WTC11 (cell line): ENCODE data around the gene ADCY5. TPM values are rescaled to one million over a fixed set of nuclear protein-coding genes. Genes with fewer than 3 reads are reported as not detected.

Experiments
- ATAC-seq: fragments of 200-7000 bp; cut with Tn5 transposase; 2 replicates; pipeline ENCODE4 v1.10.0; 2021; ENCODE audit warnings: mild to moderate bottlenecking, moderate library complexity
- CTCF ChIA-PET: fragments of 300-600 bp; sonication (Branson Sonifier 250); formaldehyde crosslinking; loops from one replicate; lab custom pipeline; 2021; ENCODE audit warnings: antibody characterized with exemption; lab: Charles Lee
- POLR2A ChIA-PET: fragments of 350-600 bp; sonication (Branson Sonifier 250); formaldehyde crosslinking; loops from one replicate; lab custom pipeline; 2021; ENCODE audit warnings: antibody characterized with exemption; lab: Charles Lee
- DNase-seq: peaks from one replicate; pipeline ENCODE4 v3.0.0; 2021; ENCODE audit warnings: low spot score
- H3K27ac Mint-ChIP-seq: 2 replicates; pipeline ENCODE4 v1.8.0; 2021; ENCODE audit warnings: mixed read lengths
- H3K27me3 Mint-ChIP-seq: 2 replicates; pipeline ENCODE4 v1.8.0; 2021; ENCODE audit warnings: low read depth, mild to moderate bottlenecking, moderate library complexity, mixed read lengths
- H3K36me3 Mint-ChIP-seq: 2 replicates; pipeline ENCODE4 v1.8.0; 2021; ENCODE audit warnings: mixed read lengths
- H3K4me1 Mint-ChIP-seq: 2 replicates; pipeline ENCODE4 v1.8.0; 2022; ENCODE audit warnings: mixed read lengths
- H3K4me3 Mint-ChIP-seq: 2 replicates; pipeline ENCODE4 v1.8.0; 2021; ENCODE audit warnings: mild to moderate bottlenecking, moderate library complexity, mixed read lengths
- H3K9me3 Mint-ChIP-seq: 2 replicates; pipeline ENCODE4 v1.8.0; 2021; ENCODE audit warnings: mixed read lengths
- ATF1 ChIP-seq: sonication (generic); formaldehyde crosslinking; IDR thresholded peaks from 2 replicates; pipeline ENCODE4 v1.8.1; 2023; ENCODE audit warnings: mild to moderate bottlenecking, moderate library complexity, missing genetic modification reagents
- ATF3 ChIP-seq: sonication (generic); formaldehyde crosslinking; conservative IDR thresholded peaks from 2 replicates; pipeline ENCODE4 v1.8.1; 2022; ENCODE audit warnings: mild to moderate bottlenecking, missing genetic modification reagents
- CBFB ChIP-seq: sonication (generic); formaldehyde crosslinking; IDR thresholded peaks from 2 replicates; pipeline ENCODE4 v1.8.1; 2022; ENCODE audit warnings: mild to moderate bottlenecking, low read depth, missing genetic modification reagents
- CDX4 ChIP-seq: fragments of 250-450 bp; sonication (Bioruptor Pico); IDR thresholded peaks from 2 replicates; pipeline ENCODE4 v1.9.0; 2021; ENCODE audit warnings: moderate library complexity, mild to moderate bottlenecking, inconsistent platforms, borderline replicate concordance
- ELF4 ChIP-seq: sonication (generic); formaldehyde crosslinking; IDR thresholded peaks from 2 replicates; pipeline ENCODE4 v1.8.1; 2022; ENCODE audit warnings: low read depth, mild to moderate bottlenecking, moderate library complexity, missing genetic modification reagents
- GABPB1 ChIP-seq: sonication (generic); formaldehyde crosslinking; IDR thresholded peaks from 2 replicates; pipeline ENCODE4 v1.8.1; 2023; ENCODE audit warnings: mild to moderate bottlenecking, missing genetic modification reagents
- MYBL2 ChIP-seq: sonication (generic); formaldehyde crosslinking; IDR thresholded peaks from 2 replicates; pipeline ENCODE4 v1.8.1; 2023; ENCODE audit warnings: mild to moderate bottlenecking, moderate library complexity, missing genetic modification reagents
- NFATC4 ChIP-seq: fragments of 250-450 bp; sonication (Bioruptor Pico); IDR thresholded peaks from 2 replicates; pipeline ENCODE4 v1.9.0; 2021; ENCODE audit warnings: mild to moderate bottlenecking
- NR3C1 ChIP-seq: sonication (generic); formaldehyde crosslinking; conservative IDR thresholded peaks from 2 replicates; pipeline ENCODE4 v1.8.1; 2023; ENCODE audit warnings: low read depth, mild to moderate bottlenecking, missing genetic modification reagents
- ZNF317 ChIP-seq: sonication (generic); formaldehyde crosslinking; IDR thresholded peaks from 2 replicates; pipeline ENCODE4 v1.8.1; 2023; ENCODE audit warnings: low read depth, mild to moderate bottlenecking, moderate library complexity, missing genetic modification reagents, borderline replicate concordance
- ZNF423 ChIP-seq: fragments of 250-450 bp; sonication (Bioruptor Pico); IDR thresholded peaks from 2 replicates; pipeline ENCODE4 v2.1.2; 2022; ENCODE audit warnings: mild to moderate bottlenecking, moderate library complexity
- ZSCAN18 ChIP-seq: fragments of 250-450 bp; sonication (Bioruptor Pico); IDR thresholded peaks from 2 replicates; pipeline ENCODE4 v2.1.2; 2022; ENCODE audit warnings: mild to moderate bottlenecking, moderate library complexity
- total RNA-seq: library from RNA; stranded (reverse); gene quantifications from 3 replicates; pipeline ENCODE4 v1.2.3, GENCODE V29; 2021
- TF ChIP-seq, protein P1 (sequence below): sonication (generic); formaldehyde crosslinking; IDR thresholded peaks from 2 replicates; pipeline ENCODE4 v1.8.0; 2022; ENCODE audit warnings: mild to moderate bottlenecking, missing genetic modification reagents
- TF ChIP-seq, protein P2 (sequence below): sonication (generic); formaldehyde crosslinking; IDR thresholded peaks from 2 replicates; pipeline ENCODE4 v1.8.0; 2023; ENCODE audit warnings: mild to moderate bottlenecking, missing genetic modification reagents
- TF ChIP-seq, protein P3 (sequence below): sonication (generic); formaldehyde crosslinking; IDR thresholded peaks from 2 replicates; pipeline ENCODE4 v1.8.1; 2023; ENCODE audit warnings: mild to moderate bottlenecking, missing genetic modification reagents
- TF ChIP-seq, protein P4 (sequence below): fragments of 250-450 bp; sonication (Bioruptor Pico); IDR thresholded peaks from 2 replicates; pipeline ENCODE4 v1.9.0; 2021; ENCODE audit warnings: mild to moderate bottlenecking
- TF ChIP-seq, protein P5 (sequence below): fragments of 250-450 bp; sonication (Bioruptor Pico); conservative IDR thresholded peaks from 2 replicates; pipeline ENCODE4 v1.9.0; 2021; ENCODE audit warnings: mild to moderate bottlenecking

The ADCY5 gene
- total RNA-seq, 1 experiment from 2014 or later = 23.5 TPM

- H3K27me3 Mint-ChIP-seq = no peaks in the 10 kb centered on the region
- H3K4me1 Mint-ChIP-seq = peaks cover 9% of the 10 kb centered on the region
- DNase-seq = no peak
- CTCF ChIA-PET = no interaction called here
- TF ChIP-seq, protein P1, sequence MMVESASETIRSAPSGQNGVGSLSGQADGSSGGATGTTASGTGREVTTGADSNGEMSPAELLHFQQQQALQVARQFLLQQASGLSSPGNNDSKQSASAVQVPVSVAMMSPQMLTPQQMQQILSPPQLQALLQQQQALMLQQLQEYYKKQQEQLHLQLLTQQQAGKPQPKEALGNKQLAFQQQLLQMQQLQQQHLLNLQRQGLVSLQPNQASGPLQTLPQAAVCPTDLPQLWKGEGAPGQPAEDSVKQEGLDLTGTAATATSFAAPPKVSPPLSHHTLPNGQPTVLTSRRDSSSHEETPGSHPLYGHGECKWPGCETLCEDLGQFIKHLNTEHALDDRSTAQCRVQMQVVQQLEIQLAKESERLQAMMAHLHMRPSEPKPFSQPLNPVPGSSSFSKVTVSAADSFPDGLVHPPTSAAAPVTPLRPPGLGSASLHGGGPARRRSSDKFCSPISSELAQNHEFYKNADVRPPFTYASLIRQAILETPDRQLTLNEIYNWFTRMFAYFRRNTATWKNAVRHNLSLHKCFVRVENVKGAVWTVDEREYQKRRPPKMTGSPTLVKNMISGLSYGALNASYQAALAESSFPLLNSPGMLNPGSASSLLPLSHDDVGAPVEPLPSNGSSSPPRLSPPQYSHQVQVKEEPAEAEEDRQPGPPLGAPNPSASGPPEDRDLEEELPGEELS (CRISPR knock-in tag) = no peak
- TF ChIP-seq CDX4 = no peak
- TF ChIP-seq NR3C1 = no peak
- TF ChIP-seq ZNF423 (CRISPR knock-in tag) = no peak
- TF ChIP-seq ATF1 (CRISPR knock-in tag) = no peak
- TF ChIP-seq, all 79 proteins: peak for 0
- H3K36me3 Mint-ChIP-seq = peaks cover 10% of the 10 kb centered on the region
- POLR2A ChIA-PET = no interaction called here
- H3K4me3 Mint-ChIP-seq = no peak overlapping the region
- peaks cover 17% of the 10 kb centered on the region for H3K9me3 Mint-ChIP-seq
- no peak overlapping the region for H3K27ac Mint-ChIP-seq
- no peak for ATAC-seq
These were observed 178.1 kb downstream of the ADCY5 start for GRCh38 chr3:123270818-123271217.

GRCh38 chr3:123267821-123268220 lies 181.1 kb downstream of the ADCY5 start:
- TF ChIP-seq MYBL2 (CRISPR knock-in tag) = no peak
- no peak overlapping the region for H3K4me3 Mint-ChIP-seq
- H3K27ac Mint-ChIP-seq = no peak overlapping the region
- no peak for ATAC-seq
- ChIA-PET POLR2A (no interaction called here), CTCF (no interaction called here)
- peaks cover under 1% of the 10 kb centered on the region; the same call in 1 of the 2 replicates for H3K4me1 Mint-ChIP-seq
- no peaks in the 10 kb centered on the region for H3K27me3 Mint-ChIP-seq
- DNase-seq = no peak
- peaks cover 10% of the 10 kb centered on the region for H3K36me3 Mint-ChIP-seq
- peaks cover 17% of the 10 kb centered on the region for H3K9me3 Mint-ChIP-seq

DNA sequence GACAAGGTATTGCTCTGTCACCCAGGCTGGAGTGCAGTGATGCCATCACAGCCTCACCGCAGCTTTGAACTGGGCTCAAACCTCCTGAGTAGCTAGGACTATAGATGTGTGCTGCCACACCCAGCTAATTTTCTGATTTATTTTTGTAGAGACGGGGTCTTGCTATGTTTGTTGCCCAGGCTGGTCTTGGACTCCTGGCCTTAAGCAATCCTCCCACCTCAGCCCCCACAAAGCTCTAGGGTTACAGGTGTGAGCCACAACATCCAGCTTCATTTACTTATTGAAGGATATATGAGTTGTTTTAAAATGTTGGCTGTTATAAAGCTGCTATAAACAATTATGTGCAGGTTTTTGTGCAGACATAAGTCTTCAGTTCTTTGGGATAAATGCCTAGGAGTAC lies 184.9 kb downstream of the ADCY5 start:
- Mint-ChIP-seq H3K4me3 (no peak overlapping the region), H3K9me3 (peaks cover 9% of the 10 kb centered on the region; the same call in 1 of the 2 replicates), H3K4me1 (peaks cover 4% of the 10 kb centered on the region), H3K27me3 (no peaks in the 10 kb centered on the region), H3K27ac (no peak overlapping the region), H3K36me3 (peaks cover 3% of the 10 kb centered on the region; the same call in 1 of the 2 replicates)
- DNase-seq = no peak
- ChIA-PET CTCF (interaction anchor here (0.7 kb wide), 1 partner anchor 22 kb away, joined by 3 read pairs; no protein-coding TSS in a partner anchor), POLR2A (interaction anchor here (0.6 kb wide), 1 partner anchor 9 kb away, joined by 3 read pairs; no protein-coding TSS in a partner anchor)
- no peak for TF ChIP-seq NFATC4 (CRISPR knock-in tag)
- no peak for TF ChIP-seq ATF1 (CRISPR knock-in tag)
- TF ChIP-seq CBFB (CRISPR knock-in tag) = no peak
- TF ChIP-seq ATF3 (CRISPR knock-in tag) = no peak
- TF ChIP-seq, protein P2, sequence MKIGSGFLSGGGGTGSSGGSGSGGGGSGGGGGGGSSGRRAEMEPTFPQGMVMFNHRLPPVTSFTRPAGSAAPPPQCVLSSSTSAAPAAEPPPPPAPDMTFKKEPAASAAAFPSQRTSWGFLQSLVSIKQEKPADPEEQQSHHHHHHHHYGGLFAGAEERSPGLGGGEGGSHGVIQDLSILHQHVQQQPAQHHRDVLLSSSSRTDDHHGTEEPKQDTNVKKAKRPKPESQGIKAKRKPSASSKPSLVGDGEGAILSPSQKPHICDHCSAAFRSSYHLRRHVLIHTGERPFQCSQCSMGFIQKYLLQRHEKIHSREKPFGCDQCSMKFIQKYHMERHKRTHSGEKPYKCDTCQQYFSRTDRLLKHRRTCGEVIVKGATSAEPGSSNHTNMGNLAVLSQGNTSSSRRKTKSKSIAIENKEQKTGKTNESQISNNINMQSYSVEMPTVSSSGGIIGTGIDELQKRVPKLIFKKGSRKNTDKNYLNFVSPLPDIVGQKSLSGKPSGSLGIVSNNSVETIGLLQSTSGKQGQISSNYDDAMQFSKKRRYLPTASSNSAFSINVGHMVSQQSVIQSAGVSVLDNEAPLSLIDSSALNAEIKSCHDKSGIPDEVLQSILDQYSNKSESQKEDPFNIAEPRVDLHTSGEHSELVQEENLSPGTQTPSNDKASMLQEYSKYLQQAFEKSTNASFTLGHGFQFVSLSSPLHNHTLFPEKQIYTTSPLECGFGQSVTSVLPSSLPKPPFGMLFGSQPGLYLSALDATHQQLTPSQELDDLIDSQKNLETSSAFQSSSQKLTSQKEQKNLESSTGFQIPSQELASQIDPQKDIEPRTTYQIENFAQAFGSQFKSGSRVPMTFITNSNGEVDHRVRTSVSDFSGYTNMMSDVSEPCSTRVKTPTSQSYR (CRISPR knock-in tag) = no peak
- no peak for TF ChIP-seq ZNF317 (CRISPR knock-in tag)
- TF ChIP-seq, protein P3, sequence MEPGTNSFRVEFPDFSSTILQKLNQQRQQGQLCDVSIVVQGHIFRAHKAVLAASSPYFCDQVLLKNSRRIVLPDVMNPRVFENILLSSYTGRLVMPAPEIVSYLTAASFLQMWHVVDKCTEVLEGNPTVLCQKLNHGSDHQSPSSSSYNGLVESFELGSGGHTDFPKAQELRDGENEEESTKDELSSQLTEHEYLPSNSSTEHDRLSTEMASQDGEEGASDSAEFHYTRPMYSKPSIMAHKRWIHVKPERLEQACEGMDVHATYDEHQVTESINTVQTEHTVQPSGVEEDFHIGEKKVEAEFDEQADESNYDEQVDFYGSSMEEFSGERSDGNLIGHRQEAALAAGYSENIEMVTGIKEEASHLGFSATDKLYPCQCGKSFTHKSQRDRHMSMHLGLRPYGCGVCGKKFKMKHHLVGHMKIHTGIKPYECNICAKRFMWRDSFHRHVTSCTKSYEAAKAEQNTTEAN (CRISPR knock-in tag) = no peak
- TF ChIP-seq, protein P4, sequence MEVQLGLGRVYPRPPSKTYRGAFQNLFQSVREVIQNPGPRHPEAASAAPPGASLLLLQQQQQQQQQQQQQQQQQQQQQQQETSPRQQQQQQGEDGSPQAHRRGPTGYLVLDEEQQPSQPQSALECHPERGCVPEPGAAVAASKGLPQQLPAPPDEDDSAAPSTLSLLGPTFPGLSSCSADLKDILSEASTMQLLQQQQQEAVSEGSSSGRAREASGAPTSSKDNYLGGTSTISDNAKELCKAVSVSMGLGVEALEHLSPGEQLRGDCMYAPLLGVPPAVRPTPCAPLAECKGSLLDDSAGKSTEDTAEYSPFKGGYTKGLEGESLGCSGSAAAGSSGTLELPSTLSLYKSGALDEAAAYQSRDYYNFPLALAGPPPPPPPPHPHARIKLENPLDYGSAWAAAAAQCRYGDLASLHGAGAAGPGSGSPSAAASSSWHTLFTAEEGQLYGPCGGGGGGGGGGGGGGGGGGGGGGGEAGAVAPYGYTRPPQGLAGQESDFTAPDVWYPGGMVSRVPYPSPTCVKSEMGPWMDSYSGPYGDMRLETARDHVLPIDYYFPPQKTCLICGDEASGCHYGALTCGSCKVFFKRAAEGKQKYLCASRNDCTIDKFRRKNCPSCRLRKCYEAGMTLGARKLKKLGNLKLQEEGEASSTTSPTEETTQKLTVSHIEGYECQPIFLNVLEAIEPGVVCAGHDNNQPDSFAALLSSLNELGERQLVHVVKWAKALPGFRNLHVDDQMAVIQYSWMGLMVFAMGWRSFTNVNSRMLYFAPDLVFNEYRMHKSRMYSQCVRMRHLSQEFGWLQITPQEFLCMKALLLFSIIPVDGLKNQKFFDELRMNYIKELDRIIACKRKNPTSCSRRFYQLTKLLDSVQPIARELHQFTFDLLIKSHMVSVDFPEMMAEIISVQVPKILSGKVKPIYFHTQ = no peak
- no peak for TF ChIP-seq GABPB1 (CRISPR knock-in tag)
- TF ChIP-seq ELF4 (CRISPR knock-in tag) = no peak
- TF ChIP-seq, protein P5, sequence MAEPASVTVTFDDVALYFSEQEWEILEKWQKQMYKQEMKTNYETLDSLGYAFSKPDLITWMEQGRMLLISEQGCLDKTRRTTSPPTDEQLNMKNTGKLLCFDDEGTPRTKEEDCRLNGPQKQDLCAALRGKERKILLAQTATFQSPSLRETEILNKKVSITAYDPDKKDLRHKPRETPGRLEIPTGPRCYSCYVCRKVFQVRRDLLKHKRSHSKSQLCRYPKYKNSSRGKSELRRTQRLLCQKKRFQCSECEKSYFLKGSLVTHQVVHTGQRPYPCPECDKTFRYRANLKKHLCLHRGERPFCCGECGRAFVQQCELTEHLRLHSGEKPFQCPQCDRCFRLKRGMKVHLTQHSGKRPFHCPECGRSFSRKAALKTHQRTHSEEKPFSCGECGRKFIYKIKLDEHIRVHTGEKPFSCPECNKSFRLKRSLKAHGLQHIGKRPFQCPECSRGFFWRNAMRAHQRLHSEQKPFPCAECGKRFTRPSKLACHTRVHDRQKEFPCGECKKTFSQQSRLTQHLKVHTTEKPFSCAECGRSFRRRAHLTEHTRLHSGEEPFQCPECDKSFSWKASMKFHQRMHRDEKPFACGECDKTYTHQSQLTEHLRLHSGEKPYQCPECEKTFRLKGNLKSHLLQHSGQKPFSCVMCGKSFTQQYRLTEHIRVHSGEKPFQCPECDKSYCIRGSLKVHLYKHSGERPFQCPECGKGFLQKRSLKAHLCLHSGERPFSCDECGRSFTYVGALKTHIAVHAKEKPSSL (CRISPR knock-in tag) = no peak
- TF ChIP-seq ZSCAN18 (CRISPR knock-in tag) = no peak
- no peak for ATAC-seq
